Memory B cell (primary cell): ENCODE measurements around the gene RAB3IL1.

ENCODE experiments used
- ATAC-seq: fragments of 150-1000 bp; cut with Tn5 transposase; 2 replicates; pipeline ENCODE4 v1.10.0; 2021; ENCODE audit warnings: low read depth, mild to moderate bottlenecking, moderate library complexity
- DNase-seq, 2 donors: peaks; one replicate each; pipeline ENCODE4 v3.0.0; 2022; ENCODE audit warnings: low spot score in 2 of 2
- H3K27ac Mint-ChIP-seq: one replicate; pipeline ENCODE4 v1.8.0; 2022; ENCODE audit warnings: mild to moderate bottlenecking, moderate library complexity, mixed read lengths
- H3K27me3 Mint-ChIP-seq: one replicate; pipeline ENCODE4 v1.8.0; 2022; ENCODE audit warnings: mixed read lengths
- H3K36me3 Mint-ChIP-seq: one replicate; pipeline ENCODE4 v1.8.0; 2022; ENCODE audit warnings: mild to moderate bottlenecking, mixed read lengths
- H3K4me1 Mint-ChIP-seq: one replicate; pipeline ENCODE4 v1.8.0; 2022; ENCODE audit warnings: mixed read lengths
- H3K4me3 Mint-ChIP-seq: one replicate; pipeline ENCODE4 v1.8.0; 2022; ENCODE audit warnings: mild to moderate bottlenecking, moderate library complexity, mixed read lengths
- H3K9me3 Mint-ChIP-seq: one replicate; pipeline ENCODE4 v1.8.0; 2022; ENCODE audit warnings: mixed read lengths

The RAB3IL1 gene

DNA sequence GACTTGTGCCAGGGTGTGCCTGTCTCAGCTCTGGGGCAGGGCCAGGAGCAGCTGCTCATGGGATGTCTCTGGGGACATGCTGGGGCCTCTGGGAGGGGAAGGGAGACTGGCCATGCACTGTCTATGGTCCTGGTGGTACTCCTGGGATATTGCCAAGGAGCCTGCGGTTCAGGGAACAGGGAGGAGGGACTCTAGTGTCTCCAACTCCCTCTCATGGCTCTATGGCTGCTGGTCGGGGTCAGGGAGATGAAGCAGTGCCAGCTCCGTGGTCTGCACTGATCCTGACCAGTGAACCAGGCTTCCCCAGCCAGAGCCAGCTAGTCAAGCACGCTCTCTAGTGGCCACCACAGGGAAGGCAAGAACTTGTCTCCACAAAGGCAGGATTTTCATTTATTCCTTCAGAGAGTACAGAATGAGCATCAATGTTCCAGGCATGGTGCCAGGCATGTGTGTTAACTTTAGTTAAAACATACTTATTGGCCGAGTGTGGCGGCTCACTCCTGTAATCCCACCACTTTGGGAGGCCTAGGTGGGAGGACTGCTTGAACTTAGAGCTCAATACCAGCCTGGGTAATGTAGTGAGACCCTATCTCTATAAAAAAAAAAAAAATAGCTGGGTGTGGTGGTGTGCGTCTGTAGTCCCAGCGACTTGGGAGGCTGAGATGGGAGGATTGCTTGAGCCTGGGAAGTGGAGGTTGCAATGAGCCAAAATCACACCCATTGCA, 30.3 kb upstream of the RAB3IL1 start:
- Mint-ChIP-seq H3K4me1 (peaks cover 11% of the 10 kb centered on the region), H3K9me3 (no peaks in the 10 kb centered on the region), H3K36me3 (no peaks in the 10 kb centered on the region), H3K4me3 (no peak overlapping the region), H3K27me3 (peaks cover 4% of the 10 kb centered on the region), H3K27ac (no peak overlapping the region)
- ATAC-seq (peak; percentile 85), DNase-seq (peak; percentile 63 to 72)

DNA sequence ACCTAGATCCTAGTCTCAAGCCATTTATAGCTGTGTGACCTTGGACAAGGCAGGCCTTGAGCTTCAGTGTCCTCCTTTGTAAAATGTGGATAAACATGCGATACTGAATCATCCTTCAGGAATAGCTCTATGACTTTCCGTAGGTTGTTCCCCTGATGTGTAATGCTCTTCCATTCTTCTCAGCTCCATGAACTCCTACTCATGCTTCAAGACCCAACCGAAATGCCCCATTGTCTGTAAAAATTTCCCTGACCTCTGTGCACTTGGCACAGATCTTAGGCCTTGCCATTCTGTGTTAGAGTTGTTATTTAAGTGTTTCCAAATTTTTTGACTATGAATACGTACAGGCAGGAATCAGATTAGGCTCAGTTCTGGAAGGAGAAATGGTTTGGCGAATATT, 29.5 kb upstream of the RAB3IL1 start:
- peaks cover 2% of the 10 kb centered on the region for H3K27me3 Mint-ChIP-seq
- H3K4me3 Mint-ChIP-seq, result no peak overlapping the region
- DNase-seq (no peak), ATAC-seq (no peak)
- no peaks in the 10 kb centered on the region for H3K9me3 Mint-ChIP-seq
- H3K36me3 Mint-ChIP-seq, result no peaks in the 10 kb centered on the region
- H3K27ac Mint-ChIP-seq, result no peak overlapping the region
- peaks cover 11% of the 10 kb centered on the region for H3K4me1 Mint-ChIP-seq

DNA sequence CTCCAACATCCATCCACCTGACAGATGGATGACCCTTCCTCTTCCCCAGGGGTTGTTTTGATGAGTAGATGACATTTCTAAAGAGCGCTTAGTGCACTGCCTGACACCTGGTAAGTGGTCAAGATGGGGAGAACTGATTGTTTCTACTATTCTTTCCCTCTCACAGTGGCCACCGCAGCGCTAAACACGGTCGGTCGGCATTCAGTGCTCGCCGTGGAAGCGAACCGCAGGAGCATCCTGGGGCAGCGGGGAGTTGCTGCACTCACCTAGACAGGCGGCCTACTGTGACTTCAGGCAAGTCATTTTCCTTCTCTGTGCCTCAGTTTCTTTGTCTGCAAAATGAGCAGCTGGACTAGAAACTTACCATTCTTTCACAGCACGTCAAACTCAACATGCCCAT, 27.8 kb upstream of the RAB3IL1 start:
- Mint-ChIP-seq H3K27me3 (peaks cover 2% of the 10 kb centered on the region), H3K4me1 (peaks cover 9% of the 10 kb centered on the region), H3K4me3 (no peak overlapping the region), H3K36me3 (no peaks in the 10 kb centered on the region), H3K9me3 (no peaks in the 10 kb centered on the region), H3K27ac (no peak overlapping the region)
- ATAC-seq (no peak), DNase-seq (no peak)

DNA sequence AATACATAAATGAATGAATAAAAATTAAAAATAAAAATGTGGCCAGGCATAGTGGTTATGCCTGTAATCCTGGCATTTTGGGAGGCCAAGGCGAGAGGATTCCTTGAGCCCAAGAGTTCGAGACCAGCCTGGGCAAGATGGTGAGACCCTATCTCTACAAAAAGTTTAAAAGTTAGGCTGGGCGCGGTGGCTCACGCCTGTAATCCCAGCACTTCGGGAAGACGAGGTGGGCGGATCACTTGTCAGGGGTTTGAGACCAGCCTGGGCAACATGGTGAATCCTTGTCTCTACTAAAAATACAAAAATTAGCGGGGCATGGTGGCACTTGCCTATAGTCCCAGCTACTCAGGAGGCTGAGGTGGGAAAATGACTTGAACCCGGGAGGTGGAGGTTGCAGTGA, 23.1 kb upstream of the RAB3IL1 start:
- H3K27ac Mint-ChIP-seq, result no peak overlapping the region
- no peak overlapping the region for H3K4me3 Mint-ChIP-seq
- peaks cover 2% of the 10 kb centered on the region for H3K27me3 Mint-ChIP-seq
- ATAC-seq (no peak), DNase-seq (no peak)
- peaks cover 5% of the 10 kb centered on the region for H3K36me3 Mint-ChIP-seq
- peaks cover 10% of the 10 kb centered on the region for H3K9me3 Mint-ChIP-seq
- H3K4me1 Mint-ChIP-seq, result peaks cover 5% of the 10 kb centered on the region

DNA sequence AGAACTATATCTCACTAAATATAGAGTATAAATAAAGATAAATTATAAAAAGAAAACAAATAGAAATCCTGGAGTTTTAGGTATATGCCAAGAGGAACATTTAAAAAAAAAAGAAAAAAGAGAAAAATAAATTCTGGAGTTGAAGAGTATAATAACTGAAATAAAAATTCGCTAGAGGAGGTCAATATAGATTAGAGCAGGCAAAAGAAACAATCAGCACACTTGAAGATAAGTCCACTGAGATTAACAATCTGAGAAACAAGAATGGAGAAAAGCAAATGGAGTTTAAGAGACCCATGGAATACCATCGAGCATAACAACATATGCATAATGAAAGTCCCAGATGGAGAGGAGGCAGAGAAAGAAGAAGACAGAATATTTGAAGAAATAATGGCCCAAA, 18.5 kb upstream of the RAB3IL1 start:
- Mint-ChIP-seq H3K36me3 (peaks cover 10% of the 10 kb centered on the region), H3K9me3 (peaks cover 13% of the 10 kb centered on the region), H3K4me3 (no peak overlapping the region), H3K27me3 (peaks cover 7% of the 10 kb centered on the region), H3K27ac (no peak overlapping the region), H3K4me1 (no peaks in the 10 kb centered on the region)
- ATAC-seq (no peak), DNase-seq (no peak)

DNA sequence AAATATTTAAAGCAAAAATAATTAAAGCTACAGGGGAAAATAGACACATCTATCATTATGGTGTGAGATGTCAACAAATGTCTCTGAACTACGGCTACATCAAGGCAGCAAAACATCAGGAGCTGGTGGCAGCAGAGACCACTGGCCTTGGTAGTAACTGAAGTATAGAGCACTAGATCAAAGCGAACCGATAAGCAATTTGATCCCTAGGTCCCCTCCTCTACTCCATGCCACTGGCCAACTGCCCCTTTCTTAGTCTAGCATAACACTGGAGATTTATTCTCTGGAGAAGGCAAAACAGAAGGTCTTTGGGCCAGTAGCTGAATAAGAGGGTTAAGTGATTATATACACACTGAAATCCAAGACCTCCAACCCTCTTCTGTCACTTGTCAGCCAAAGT, 13.6 kb upstream of the RAB3IL1 start:
- DNase-seq (no peak), ATAC-seq (no peak)
- H3K36me3 Mint-ChIP-seq, result peaks cover 5% of the 10 kb centered on the region
- H3K27me3 Mint-ChIP-seq, result peaks cover 8% of the 10 kb centered on the region
- H3K4me1 Mint-ChIP-seq, result no peaks in the 10 kb centered on the region
- no peak overlapping the region for H3K27ac Mint-ChIP-seq
- H3K9me3 Mint-ChIP-seq, result peaks cover 5% of the 10 kb centered on the region
- H3K4me3 Mint-ChIP-seq, result no peak overlapping the region

DNA sequence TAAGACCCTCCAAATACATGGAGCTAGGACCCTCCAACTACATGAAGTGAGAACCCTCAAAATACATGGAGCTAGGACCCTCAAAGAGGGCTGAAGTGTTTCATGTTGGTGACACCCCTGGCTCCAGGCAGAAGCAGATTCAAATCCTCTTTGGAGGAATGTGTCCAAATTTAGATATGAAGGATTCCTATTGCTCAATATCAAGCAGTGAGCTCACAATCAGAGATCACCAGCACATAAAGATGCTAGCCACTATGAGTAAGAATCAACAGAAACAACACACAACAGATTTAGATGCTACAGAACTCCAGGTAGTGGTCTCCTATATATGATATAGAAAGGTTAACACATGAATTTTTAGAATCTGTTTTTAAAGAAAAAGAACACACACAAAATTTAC, 11.2 kb upstream of the RAB3IL1 start:
- DNase-seq (no peak), ATAC-seq (no peak)
- no peak overlapping the region for H3K4me3 Mint-ChIP-seq
- no peaks in the 10 kb centered on the region for H3K4me1 Mint-ChIP-seq
- H3K27me3 Mint-ChIP-seq, result peaks cover 8% of the 10 kb centered on the region
- no peak overlapping the region for H3K27ac Mint-ChIP-seq
- peaks cover 5% of the 10 kb centered on the region for H3K36me3 Mint-ChIP-seq
- H3K9me3 Mint-ChIP-seq, result peaks cover 3% of the 10 kb centered on the region

DNA sequence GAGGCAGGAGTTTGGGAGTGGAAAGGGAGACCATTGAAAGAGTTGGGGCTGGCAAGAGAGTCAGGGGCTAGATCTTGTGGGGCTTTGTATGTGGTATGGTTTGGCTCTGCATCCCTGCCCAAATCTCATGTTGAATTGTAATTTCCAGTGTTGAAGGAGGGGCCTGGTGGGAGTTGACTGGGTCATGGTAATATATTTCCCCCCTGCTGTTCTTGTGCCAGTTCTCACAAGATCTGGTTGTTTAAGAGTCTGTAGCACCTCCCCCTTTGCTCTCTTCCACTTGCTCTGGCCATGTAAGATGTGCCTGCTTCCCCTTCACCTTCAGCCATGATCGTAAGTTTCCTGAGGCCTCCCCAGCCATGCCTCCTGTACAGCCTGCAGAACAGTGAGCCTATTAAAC, 10.1 kb upstream of the RAB3IL1 start:
- Mint-ChIP-seq H3K4me3 (no peak overlapping the region), H3K36me3 (peaks cover 2% of the 10 kb centered on the region), H3K27ac (no peak overlapping the region), H3K9me3 (no peaks in the 10 kb centered on the region), H3K4me1 (no peaks in the 10 kb centered on the region), H3K27me3 (peaks cover 5% of the 10 kb centered on the region)
- DNase-seq (no peak), ATAC-seq (no peak)

DNA sequence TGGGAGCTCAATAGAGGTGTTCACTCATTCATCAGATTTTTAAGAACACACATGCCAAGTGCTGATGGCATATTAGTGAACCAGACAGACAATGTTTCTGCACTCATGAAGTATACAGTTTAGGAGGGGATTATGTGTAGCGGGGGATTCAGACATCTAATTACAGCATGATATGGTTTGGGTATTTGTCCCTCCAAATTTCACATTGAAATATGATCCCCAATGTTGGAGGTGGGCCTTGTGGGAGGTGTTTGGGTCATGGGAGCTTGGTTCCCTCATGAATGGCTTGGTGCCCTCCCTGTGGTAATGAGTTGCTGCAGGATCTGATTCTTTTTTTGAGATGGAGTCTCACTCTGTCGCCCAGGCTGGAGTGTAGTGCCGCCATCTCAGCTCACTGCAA, 8.9 kb upstream of the RAB3IL1 start:
- Mint-ChIP-seq H3K9me3 (no peaks in the 10 kb centered on the region), H3K27ac (no peak overlapping the region), H3K36me3 (no peaks in the 10 kb centered on the region), H3K27me3 (peaks cover 3% of the 10 kb centered on the region), H3K4me1 (peaks cover 2% of the 10 kb centered on the region), H3K4me3 (no peak overlapping the region)
- DNase-seq, result no peak
- no peak for ATAC-seq

DNA sequence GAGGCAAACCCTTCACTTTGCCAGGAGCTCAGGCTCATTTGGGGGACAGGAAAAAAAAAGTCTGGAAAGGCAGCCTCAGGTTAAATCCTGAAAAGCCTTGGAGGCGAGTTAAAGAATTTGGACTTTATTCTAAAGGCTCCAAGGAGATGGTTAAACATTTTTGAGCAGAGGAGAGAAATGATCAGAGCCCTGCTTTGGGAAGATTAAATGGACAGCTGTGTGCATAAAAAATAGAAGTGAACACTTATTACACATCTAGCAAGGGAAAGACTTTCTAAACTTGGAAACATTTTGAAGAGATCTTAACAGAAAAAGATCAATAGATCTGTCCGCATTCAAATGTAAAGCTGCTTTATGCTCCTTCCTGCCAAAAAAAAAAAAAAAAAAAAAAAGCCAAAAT, 8.4 kb upstream of the RAB3IL1 start:
- Mint-ChIP-seq H3K4me3 (no peak overlapping the region), H3K4me1 (peaks cover 3% of the 10 kb centered on the region), H3K9me3 (no peaks in the 10 kb centered on the region), H3K27ac (no peak overlapping the region), H3K27me3 (peaks cover 4% of the 10 kb centered on the region), H3K36me3 (no peaks in the 10 kb centered on the region)
- ATAC-seq (no peak), DNase-seq (no peak)

DNA sequence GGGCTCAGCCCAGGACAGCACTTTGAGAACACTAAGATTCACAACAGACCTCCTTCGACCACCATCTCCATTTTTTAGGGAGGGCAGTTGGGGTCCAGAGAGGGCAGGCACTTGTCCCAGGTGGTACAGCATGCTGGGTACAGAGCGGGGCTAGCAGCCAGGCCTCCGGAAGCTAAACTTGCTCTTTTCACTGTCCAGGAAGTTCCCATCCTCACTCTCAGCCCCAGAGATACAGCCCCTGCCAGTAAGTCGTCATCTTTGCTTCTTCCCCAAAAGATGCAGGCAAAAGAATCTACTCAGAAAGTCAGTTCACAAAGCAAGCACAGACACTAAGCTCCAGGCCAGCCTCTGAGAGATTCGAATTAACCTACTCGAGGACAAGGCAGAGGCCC, 6.7 kb upstream of the RAB3IL1 start:
- Mint-ChIP-seq H3K27me3 (peaks cover 9% of the 10 kb centered on the region), H3K4me1 (peaks cover 3% of the 10 kb centered on the region), H3K4me3 (no peak overlapping the region), H3K27ac (no peak overlapping the region), H3K36me3 (no peaks in the 10 kb centered on the region), H3K9me3 (no peaks in the 10 kb centered on the region)
- DNase-seq (no peak), ATAC-seq (no peak)

DNA sequence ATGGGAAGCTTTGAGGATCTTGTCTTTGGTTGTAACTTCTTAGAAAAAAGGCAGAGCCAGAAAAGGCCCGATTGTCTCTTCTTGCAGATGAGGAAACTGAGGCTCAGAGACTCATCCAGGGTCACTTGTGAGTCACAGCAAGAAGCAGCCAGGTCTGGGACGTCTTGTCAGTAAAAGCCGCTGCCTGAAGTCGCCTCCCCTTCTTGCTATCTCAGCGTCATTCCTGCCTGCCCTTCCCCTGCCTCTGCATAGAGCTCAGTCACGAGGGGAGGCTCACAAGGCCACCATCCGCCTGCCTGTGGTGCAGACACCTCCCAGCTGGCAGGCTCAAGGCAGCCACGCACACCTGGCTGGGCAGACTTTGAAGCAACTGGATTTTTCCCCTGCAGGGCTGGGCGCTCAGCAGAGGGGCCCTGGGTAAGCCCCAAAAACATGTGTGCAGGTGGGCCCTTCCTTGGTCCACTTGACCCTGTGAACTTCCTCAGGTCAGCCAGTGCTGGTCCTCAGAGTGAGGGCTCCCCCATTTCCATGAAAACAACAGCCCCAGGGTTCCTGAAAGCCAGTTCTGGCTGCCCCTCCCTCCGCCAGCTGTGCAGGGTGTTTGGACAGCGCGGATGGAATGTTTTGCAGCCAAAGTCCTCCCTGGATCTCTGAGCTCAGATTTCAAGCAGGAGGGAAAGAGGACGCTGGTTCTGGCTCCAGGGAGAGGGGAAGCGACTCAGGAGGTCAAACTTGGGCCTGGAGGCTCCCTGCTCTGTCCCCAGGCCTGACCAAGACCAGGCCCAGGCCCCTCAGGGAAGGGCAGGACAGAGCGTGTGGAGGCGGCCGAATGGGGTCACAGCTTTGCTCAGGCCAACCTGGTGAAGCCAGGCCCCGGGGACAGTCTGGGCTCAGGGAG, 6.0 kb upstream of the RAB3IL1 start:
- Mint-ChIP-seq H3K4me1 (peaks cover 4% of the 10 kb centered on the region), H3K27me3 (peaks cover 15% of the 10 kb centered on the region), H3K36me3 (no peaks in the 10 kb centered on the region), H3K9me3 (no peaks in the 10 kb centered on the region), H3K4me3 (no peak overlapping the region), H3K27ac (no peak overlapping the region)
- ATAC-seq (peak; percentile 53), DNase-seq (no peak)

DNA sequence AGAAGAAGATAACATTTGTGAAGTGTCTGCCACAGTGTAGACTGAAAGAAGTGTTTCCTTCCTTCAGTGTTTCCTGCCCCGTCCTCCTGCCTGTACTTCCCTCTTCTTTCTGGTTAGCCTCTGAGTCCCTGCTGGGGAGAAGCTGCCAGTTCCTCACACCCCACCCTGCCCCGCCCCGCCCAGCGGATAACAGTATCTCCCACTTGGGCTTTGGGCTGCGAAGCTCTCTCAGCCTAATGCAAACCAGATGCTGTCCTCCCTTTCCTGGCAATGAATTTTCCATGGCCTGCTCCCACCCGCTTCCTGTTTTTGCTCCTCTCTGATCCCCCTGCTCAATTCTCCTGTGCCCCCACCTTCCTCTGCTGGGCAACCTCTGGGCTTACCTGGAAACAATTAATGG, 5.2 kb upstream of the RAB3IL1 start:
- H3K4me1 Mint-ChIP-seq, result peaks cover 12% of the 10 kb centered on the region
- peak; percentile 47 for ATAC-seq
- no peak overlapping the region for H3K27ac Mint-ChIP-seq
- peaks cover 1% of the 10 kb centered on the region for H3K36me3 Mint-ChIP-seq
- H3K4me3 Mint-ChIP-seq, result no peak overlapping the region
- peaks cover 24% of the 10 kb centered on the region for H3K27me3 Mint-ChIP-seq
- no peaks in the 10 kb centered on the region for H3K9me3 Mint-ChIP-seq
- no peak for DNase-seq

DNA sequence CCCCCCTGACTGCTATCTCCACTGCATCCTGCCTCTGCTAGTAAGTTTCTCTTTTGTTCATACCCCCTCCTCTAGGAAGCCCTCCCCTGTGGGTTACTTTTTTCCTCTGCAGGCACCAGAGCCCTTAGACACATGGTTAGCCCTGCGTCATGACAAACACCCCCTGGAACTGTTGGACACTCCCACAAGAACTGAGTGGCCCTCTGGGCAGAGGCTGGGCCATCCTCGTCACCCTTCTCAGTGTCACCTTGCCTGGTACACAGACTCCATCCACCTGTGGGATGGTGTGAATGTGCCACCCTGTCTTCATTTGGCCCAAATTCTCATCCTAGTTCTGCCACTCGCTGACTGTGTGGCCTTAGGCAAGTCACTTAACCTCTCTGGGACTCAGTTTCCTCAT, 4.1 kb upstream of the RAB3IL1 start:
- peaks cover 13% of the 10 kb centered on the region for H3K4me1 Mint-ChIP-seq
- H3K27ac Mint-ChIP-seq, result no peak overlapping the region
- H3K36me3 Mint-ChIP-seq, result peaks cover 1% of the 10 kb centered on the region
- no peaks in the 10 kb centered on the region for H3K9me3 Mint-ChIP-seq
- H3K4me3 Mint-ChIP-seq, result no peak overlapping the region
- DNase-seq, result no peak
- peaks cover 24% of the 10 kb centered on the region for H3K27me3 Mint-ChIP-seq
- ATAC-seq, result no peak
